A549 (cell line): ENCODE measurements around the gene MPST.

Experiments
- CEBPB ChIP-seq, 2 experiments: fragments of >200 bp in 1 of 2; sonication (Bioruptor Twin) in 1 of 2; formaldehyde crosslinking in 1 of 2; IDR thresholded peaks; 2 replicates each; pipeline ENCODE4 v1.6.1; 2012 to 2016
- EP300 ChIP-seq, 2 experiments: fragments of >200 bp; sonication (Bioruptor Twin); formaldehyde crosslinking; IDR thresholded peaks; 2 replicates in 1 of 2; 3 replicates in 1 of 2; pipeline ENCODE4 v1.6.1; 2016 to 2017
- FOSB ChIP-seq: fragments of 250-450 bp; sonication (Bioruptor Pico); IDR thresholded peaks from 2 replicates; pipeline ENCODE4 v1.5.0; 2020; ENCODE audit warnings: mild to moderate bottlenecking, moderate library complexity
- HDAC2 ChIP-seq: fragments of 200-600 bp; sonication (generic); IDR thresholded peaks from 2 replicates; pipeline ENCODE4 v1.6.1; 2016
- JUN ChIP-seq, 2 experiments: fragments of >200 bp; sonication (Bioruptor Twin); formaldehyde crosslinking; IDR thresholded peaks; 2 replicates in 1 of 2; 3 replicates in 1 of 2; pipeline ENCODE4 v1.6.1; 2016 to 2017
- MYC ChIP-seq: IDR thresholded peaks from 2 replicates; pipeline ENCODE4 v1.6.1; 2012; ENCODE audit warnings: mild to moderate bottlenecking, inconsistent platforms, low read length, improper control_type of control experiment, borderline replicate concordance
- POLR2A ChIP-seq: IDR thresholded peaks from 2 replicates; pipeline ENCODE4 v1.6.1; 2012; ENCODE audit warnings: mild to moderate bottlenecking, low read length
- ZC3H11A ChIP-seq: fragments of 450-650 bp; IDR thresholded peaks from 2 replicates; pipeline ENCODE4 v1.6.1; 2014; ENCODE audit warnings: antibody characterized with exemption, mild to moderate bottlenecking
- ZFP36 ChIP-seq: fragments of 450-650 bp; IDR thresholded peaks from 2 replicates; pipeline ENCODE4 v1.6.1; 2014; ENCODE audit warnings: borderline replicate concordance; ENCODE audit not compliant: partially characterized antibody
- TF ChIP-seq, protein P1 (sequence below): fragments of >200 bp; sonication (Bioruptor Twin); formaldehyde crosslinking; IDR thresholded peaks from 3 replicates; pipeline ENCODE4 v1.5.1; 2016
- TF ChIP-seq, protein P2 (sequence below): IDR thresholded peaks from 2 replicates; pipeline ENCODE4 v1.6.1; 2012

DNA sequence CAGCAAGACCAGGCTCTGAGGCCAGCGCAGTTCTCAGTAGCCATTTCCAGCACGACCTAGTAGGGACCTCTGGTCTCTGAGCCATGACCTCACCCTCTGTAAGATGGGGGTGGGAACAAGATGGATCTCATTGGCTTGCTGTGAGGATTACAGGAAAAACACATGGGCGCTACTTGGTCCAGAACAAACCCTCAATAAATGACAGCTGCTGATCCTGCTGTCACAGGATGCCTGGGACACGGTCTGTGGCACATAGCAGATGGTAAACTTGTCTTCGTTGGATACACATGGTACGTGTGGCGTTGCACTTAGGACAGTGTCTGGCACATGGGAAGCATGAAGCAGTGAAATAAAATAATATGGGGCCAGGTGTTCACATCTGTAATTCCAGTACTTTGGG is 27.5 kb downstream of the MPST start:
- TF ChIP-seq, protein P1, sequence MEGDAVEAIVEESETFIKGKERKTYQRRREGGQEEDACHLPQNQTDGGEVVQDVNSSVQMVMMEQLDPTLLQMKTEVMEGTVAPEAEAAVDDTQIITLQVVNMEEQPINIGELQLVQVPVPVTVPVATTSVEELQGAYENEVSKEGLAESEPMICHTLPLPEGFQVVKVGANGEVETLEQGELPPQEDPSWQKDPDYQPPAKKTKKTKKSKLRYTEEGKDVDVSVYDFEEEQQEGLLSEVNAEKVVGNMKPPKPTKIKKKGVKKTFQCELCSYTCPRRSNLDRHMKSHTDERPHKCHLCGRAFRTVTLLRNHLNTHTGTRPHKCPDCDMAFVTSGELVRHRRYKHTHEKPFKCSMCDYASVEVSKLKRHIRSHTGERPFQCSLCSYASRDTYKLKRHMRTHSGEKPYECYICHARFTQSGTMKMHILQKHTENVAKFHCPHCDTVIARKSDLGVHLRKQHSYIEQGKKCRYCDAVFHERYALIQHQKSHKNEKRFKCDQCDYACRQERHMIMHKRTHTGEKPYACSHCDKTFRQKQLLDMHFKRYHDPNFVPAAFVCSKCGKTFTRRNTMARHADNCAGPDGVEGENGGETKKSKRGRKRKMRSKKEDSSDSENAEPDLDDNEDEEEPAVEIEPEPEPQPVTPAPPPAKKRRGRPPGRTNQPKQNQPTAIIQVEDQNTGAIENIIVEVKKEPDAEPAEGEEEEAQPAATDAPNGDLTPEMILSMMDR: no peak
- TF ChIP-seq ZFP36: no peak
- TF ChIP-seq ZC3H11A: no peak
- TF ChIP-seq POLR2A: no peak; the same call in 1 of the 2 replicates
- TF ChIP-seq, protein P2, sequence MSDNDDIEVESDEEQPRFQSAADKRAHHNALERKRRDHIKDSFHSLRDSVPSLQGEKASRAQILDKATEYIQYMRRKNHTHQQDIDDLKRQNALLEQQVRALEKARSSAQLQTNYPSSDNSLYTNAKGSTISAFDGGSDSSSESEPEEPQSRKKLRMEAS: no peak
- TF ChIP-seq CEBPB (IDR thresholded peaks at IDR 0.05): no peak
- TF ChIP-seq MYC: no peak
- no peak for TF ChIP-seq FOSB (CRISPR knock-in tag)
- no peak for TF ChIP-seq EP300 (IDR thresholded peaks at IDR 0.05)
- no peak for TF ChIP-seq HDAC2
- no peak for TF ChIP-seq JUN (IDR thresholded peaks at IDR 0.05)
